Hematopoietic multipotent progenitor cell treated with erythropoietin and hydrocortisone succinate and interleukin-3 and kit ligand, for 8 days (in vitro differentiated cells): ENCODE data around the gene COQ10B.
"Not testable (repeated sequence)": the region's sequence is repeated elsewhere in the genome, so short reads cannot be mapped to it uniquely, and the experiment has no call there.

Experiments used
- DNase-seq: peaks from one replicate; pipeline ENCODE4 v3.0.0-alpha.2; 2015

The COQ10B gene

DNA sequence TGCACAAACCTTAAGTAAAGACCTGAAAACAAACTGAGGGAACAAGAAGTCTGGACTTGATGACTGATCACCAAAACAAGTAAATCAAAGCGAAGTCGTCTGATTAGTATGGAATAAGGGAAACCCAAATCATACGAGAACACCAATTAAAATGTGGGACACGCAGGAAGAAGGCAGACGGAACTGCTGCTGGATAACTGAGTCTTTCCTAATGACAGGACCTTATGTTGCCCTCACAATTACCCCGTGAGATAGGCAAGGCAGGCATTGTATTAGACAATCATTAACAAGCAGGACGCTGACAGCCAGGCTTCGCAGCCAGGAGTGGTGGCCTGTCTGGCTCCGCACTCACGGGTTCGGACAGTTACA is 614 bp upstream of the COQ10B start:
- no peak for DNase-seq

- peak; percentile 90 for DNase-seq
Observed at GRCh38 chr2:197453914-197454398, 604 bp downstream of the COQ10B start.

- DNase-seq, result no peak
Observed at GRCh38 chr2:197454923-197455322, 1.6 kb downstream of the COQ10B start.

DNA sequence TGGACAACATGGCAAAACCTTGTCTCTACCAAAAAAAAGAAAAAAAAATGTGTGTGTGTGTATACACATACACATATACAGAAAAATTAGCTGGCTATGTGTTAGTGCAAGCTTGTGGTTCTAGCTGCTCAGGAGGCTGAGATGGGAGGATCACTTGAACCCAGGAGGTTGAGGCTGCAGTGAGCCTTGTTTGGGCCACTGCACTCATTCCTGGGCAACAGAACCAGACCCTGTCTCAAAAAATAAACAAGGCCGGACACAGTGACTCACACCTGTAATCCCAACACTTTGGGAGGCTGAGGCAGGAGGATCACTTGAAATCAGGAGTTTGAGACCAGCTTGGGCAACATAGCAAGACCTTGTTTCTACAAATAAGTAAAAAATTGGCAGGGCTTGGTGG is 2.1 kb downstream of the COQ10B start:
- no peak for DNase-seq

DNA sequence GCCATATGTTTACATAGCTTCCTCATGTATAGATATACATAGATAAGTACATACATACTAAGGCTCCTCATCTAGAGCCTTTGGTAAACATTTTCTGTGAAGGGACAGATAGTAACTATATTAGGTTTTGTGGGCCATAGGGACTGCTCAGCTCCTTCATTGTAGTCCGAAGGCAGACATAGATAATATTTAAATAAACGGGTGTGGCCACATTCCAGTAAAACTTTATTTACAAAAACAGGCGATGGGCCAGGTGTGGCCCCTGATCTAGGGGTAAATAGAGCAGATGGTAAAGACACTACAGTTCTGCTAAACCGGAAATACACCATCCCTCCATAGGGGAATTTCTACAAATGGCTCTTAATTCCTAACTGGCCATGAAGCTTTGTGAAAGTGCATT is 7.3 kb downstream of the COQ10B start:
- DNase-seq, result peak; percentile 68

- no peak for DNase-seq
Observed at GRCh38 chr2:197461057-197461456, 7.7 kb downstream of the COQ10B start.

GRCh38 chr2:197464175-197464574 is 10.8 kb downstream of the COQ10B start:
- DNase-seq, result no peak

DNA sequence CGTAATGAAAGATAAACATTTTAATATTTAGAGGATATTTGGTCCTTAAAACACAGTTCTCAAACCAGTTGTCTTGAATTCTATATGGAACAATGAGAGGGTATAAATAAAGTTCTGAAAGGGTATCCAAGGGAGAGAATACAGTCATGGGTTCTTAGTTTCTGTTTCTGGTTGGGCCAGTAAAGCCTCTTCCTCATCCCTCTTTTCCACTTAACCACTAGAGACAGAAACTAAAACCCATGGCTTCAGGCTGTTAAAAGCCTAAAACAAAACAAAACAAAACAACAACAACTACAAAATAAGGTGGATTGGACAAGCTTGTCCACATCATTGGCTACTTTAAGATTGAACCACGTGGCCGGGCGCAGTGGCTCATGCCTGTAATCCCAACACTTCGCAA is 18.8 kb downstream of the COQ10B start:
- no peak for DNase-seq

DNA sequence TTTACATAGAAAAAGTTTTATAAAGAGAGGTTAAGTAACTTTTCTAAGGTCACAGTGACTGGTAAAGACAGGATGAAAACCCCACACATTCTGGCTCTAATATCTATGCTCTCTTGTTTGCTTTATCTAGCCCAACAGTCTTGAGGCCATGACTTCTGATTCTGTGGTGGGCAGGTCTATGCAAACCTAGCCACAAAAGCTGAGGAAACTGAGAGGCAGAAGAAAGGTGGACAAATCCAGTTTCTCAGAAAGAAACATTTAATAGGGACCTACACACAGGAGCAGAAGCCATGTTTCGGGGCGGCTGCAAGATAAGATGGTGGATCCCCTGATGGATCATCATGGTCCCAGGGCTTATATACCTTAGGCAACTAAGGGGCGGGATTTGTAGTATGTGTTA is 24.4 kb downstream of the COQ10B start:
- peak; percentile 88 for DNase-seq

- DNase-seq, result no peak
Observed at GRCh38 chr2:197480165-197481036, 27.0 kb downstream of the COQ10B start.

DNA sequence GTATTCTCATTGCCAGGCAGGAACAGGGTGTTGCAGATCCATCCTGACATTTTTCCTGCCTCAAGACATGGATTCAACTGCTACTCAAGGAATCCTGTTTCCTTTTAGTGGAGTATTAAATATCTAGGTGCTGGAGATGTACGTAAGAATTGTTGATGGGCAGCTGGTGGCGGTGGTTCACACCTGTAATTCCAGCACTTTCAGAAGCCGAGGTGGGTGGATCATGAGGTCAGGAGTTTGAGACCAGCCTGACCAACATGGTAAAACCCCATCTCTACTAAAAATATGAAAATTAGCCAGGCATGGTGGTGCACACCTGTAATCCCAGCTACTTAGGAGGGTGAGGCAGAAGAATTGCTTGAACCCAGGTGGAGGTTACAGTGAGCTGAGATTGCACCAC is 30.9 kb downstream of the COQ10B start:
- DNase-seq, result not testable (repeated sequence)

GRCh38 chr2:197486175-197486574 is 32.8 kb downstream of the COQ10B start:
- DNase-seq, result no peak

GRCh38 chr2:197487385-197487784 is 34.0 kb downstream of the COQ10B start:
- DNase-seq, result no peak

DNA sequence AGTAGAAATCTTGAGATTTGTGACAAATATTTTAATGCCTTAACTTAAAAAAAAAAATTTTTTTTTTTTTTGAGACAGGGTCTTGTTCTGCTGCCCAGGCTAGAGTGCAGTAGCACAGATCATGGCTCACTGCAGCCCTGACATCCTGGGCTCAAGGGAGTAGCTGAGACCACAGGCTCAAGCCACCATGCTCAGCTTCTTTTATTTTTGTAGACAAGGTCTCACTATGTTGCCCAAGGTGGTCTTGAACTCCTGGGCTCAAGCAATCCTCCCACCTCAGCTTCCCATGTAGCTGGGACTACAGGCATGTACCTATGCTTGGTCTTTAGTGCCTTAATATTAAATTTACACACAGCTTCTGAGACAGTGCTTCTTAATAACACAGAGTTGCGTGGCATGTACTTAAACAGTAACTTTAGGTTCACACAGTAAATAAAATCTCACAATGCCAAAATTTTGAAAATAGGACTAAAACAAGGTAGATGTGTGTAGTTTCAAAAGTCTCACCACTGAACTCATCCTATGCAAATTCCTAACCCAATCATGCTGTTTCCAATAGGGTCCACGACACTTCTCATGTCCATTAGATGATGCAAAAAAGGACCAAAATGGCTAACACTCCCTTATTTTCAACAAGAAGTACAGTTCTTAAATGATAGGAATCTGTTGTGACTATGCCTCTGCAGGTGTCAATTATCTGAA is 42.2 kb downstream of the COQ10B start:
- DNase-seq, result no peak

- DNase-seq, result no peak
Observed at GRCh38 chr2:197496695-197497094, 43.3 kb downstream of the COQ10B start.

- DNase-seq, result peak; percentile 73
Observed at GRCh38 chr2:197497326-197497725, 44.0 kb downstream of the COQ10B start.

DNA sequence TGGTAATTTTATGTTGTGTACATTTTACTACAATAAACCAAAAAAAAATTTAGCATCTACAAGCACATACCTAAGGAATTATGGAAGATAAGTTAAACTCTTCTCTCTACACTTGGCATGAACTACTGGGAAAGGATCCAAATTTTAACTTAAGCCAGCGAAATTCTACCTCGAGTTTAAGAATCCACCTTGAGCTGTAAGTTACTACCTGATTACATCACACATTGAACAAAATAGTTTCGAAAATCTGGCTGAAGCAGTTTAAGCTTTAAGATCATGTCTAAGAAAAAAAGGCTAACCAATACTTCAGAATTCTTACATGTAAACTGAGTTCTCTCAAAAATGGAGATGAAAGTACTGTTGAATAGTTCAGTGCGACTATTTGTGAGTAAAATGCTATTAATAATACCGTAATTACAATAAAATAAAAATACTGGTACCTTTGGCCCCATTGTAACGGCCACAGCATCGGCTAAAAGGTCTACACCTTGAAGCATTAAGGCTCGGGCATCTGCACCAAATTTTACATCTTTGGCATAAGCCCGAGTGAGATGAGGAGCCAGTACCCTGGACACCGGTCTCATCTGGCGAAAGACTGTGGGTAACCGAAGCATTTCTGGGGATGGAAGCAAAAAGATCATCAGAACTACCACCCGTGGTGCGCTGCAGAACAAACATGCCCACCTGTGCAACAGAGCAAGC is 45.0 kb downstream of the COQ10B start:
- DNase-seq, result no peak

- DNase-seq, result peak; percentile 58
Observed at GRCh38 chr2:197498937-197499593, 45.7 kb downstream of the COQ10B start.

DNA sequence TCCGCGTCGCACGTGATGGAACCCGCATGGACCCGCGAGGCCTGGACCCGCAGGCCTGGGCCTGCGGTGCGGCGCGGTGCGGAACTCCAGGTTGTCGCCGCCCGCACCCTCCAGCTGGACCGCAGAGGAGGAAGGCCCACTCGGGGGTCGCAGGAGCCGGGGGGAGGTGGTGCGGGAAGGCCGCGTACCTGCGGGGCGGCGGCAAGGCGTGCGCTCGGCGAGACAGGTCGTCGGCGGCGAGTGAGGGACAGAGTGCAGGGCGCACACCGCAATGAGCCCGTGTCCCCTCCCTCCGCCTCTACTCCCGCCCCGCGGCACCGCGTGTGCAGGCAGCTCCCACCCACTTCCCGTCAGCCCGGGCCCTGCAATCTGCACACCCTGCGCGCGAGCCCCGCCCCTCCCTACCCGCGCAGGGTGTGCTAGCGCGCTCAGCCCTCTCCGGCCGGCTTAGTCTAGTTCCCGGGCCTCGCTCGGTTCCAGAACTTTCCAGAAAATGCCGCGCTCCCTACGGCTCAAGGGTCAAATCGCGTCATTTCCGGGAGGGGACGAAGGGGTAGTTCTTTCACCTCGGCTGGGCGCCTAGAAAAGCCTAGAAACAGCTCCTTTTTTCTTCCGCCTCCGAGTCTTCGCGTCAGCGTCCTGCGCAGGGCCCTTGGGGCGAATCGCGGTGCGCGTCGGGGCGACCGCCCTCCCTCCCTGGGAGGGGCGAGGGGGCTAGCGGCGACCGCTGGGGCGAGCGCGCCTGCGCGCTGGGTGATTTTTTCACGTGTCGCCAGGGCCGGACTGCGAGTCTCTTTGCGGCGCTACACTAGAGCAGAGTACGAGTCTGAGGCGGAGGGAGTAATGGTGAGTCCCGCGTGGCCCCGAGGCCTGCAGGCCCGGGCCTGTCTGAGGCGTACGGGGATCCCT is 46.5 kb downstream of the COQ10B start, which contains the start of the genes HSPD1 and HSPE1:
Gene HSPD1, minus strand, starts transcription at position 247 of the 909 bp plus-strand sequence. CDS start 992 bp downstream, outside the sequence.
Gene HSPE1, plus strand, starts transcription at position 786 of the 909 bp plus-strand sequence. Its CDS starts 58 bp downstream, at position 844.
- peak; percentile 100 for DNase-seq

DNA sequence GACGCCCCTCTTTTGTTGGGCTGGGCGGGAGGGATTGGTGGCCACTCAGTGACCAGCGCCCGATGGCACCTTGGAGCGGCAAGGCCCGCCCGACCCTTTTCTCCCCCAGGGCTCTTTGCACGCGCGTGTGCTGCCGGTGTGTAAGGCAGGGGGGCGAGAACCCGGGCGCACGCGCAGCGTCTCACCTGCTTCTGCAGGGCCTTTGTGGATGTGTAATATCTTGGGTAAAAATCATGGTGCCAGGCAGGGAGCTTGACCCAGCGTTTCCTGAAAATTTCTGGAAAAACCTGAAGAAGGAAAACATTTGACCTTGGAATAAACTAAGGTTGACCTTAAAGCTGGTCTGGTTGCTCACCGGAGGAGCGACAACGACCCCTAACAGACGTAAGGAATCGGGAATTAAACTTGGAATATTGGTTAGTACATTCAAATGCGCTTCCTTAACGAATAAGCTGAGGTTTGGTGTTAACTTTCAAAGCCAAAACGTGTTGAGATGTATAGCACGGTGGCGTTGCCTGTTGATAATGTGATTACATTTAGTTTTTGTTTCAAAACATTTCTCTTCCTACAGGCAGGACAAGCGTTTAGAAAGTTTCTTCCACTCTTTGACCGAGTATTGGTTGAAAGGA is 47.3 kb downstream of the COQ10B start:
- DNase-seq, result no peak

DNA sequence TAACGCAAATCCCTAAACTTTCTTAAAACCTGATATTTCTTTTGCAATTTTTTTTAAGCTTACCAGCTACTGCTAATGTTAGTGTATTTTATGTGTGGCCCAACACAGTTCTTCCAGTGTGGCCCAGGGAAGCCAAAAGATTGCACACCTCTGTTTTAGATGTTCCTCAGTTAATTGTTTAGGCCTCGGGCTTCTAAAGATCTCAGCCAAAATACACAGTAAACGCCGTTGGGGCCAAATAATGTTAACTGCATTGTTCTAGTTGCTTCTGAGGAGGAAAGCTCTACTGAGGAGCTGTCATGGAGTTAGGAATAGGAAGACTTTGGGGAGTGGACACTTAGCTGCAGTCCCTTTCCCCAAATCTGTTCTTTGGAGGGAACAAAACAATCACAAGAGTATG is 48.8 kb downstream of the COQ10B start:
- no peak for DNase-seq
